HepG2 (cell line): Measurements from ENCODE around the gene RRP8. TPM values are rescaled to one million over a fixed set of nuclear protein-coding genes. Genes with fewer than 3 reads are reported as not detected.

Experiments
- FOXA1 ChIP-seq, 2 experiments: fragments of 450-650 bp in 1 of 2; sonication (generic) in 1 of 2; formaldehyde crosslinking in 1 of 2; IDR thresholded peaks; 2 replicates each; pipeline versions ENCODE4 v1.4.0 to v1.6.1; 2016 to 2020; ENCODE audit warnings: missing genetic modification reagents in 1 of 2
- MAX ChIP-seq: IDR thresholded peaks from 2 replicates; pipeline ENCODE4 v1.6.1; 2012; ENCODE audit warnings: inconsistent platforms
- MXI1 ChIP-seq: IDR thresholded peaks from 3 replicates; pipeline ENCODE4 v1.6.1; 2012; ENCODE audit warnings: low read depth, low read length, inconsistent platforms, borderline replicate concordance
- RAD51 ChIP-seq: fragments of 450-650 bp; IDR thresholded peaks from 2 replicates; pipeline ENCODE4 v1.6.1; 2016; ENCODE audit warnings: borderline replicate concordance
- SP4 ChIP-seq: sonication (generic); formaldehyde crosslinking; IDR thresholded peaks from 2 replicates; pipeline ENCODE4 v1.8.1; 2023; ENCODE audit warnings: mild to moderate bottlenecking, missing genetic modification reagents
- polyA plus RNA-seq, 8 experiments: library from polyadenylated mRNA; depleted of rRNA in 3 of 8; stranded (reverse) in 7 of 8; unstranded in 1 of 8; fragments of >200 nt; fragmentation: Illumina TruSeq in 4 of 8; extraction: Trizol in 4 of 8; gene quantifications; 2 replicates each; pipeline versions ENCODE4 v1.2.1 to v1.2.3, GENCODE V29; 2011 to 2016; ENCODE audit warnings: low read depth in 4 of 8, missing spikeins in 1 of 8, mixed read lengths in 1 of 8; ENCODE audit not compliant: insufficient read depth in 1 of 8
- total RNA-seq, 5 experiments: library from RNA; depleted of rRNA; stranded (reverse); fragments of >200 nt; fragmentation: Illumina TruSeq; extraction: Trizol; gene quantifications; 2 replicates each; pipeline ENCODE4 v1.2.3, GENCODE V29; 2016; ENCODE audit warnings: low read depth in 1 of 5
- TF ChIP-seq, protein P1 (sequence below): sonication (generic); formaldehyde crosslinking; IDR thresholded peaks from 2 replicates; pipeline ENCODE4 v1.8.0; 2022; ENCODE audit warnings: missing genetic modification reagents, mild to moderate bottlenecking, inconsistent platforms, borderline replicate concordance
- TF ChIP-seq, protein P2 (sequence below): sonication (generic); formaldehyde crosslinking; IDR thresholded peaks from 2 replicates; pipeline ENCODE4 v1.4.0; 2020; ENCODE audit warnings: missing genetic modification reagents

The RRP8 gene
- total and polyA plus RNA-seq, 2 of the 13 experiments (the other 11 are each of a cell fraction or from before 2014, with no cell fraction given): 7.2 to 21.6 TPM

- TF ChIP-seq MXI1: peak; percentile 38; the same call in 1 of the 3 replicates
- TF ChIP-seq, protein P1, sequence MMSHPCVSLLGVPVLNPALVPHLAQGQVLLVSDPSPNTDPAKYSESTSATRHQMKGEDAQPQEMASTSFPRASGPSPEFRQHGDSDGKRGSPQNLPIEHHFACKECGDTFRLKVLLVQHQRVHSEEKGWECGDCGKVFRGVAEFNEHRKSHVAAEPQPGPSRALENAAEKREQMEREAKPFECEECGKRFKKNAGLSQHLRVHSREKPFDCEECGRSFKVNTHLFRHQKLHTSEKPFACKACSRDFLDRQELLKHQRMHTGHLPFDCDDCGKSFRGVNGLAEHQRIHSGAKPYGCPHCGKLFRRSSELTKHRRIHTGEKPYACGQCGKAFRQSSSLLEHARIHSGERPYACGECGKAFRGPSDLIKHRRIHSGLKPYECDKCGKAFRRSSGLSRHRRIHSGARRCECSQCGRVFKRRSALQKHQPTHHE: no peak
- 0 out of 2 replicates have a peak, but pooled peaks have one; percentile 7 for TF ChIP-seq MAX
- no peak for TF ChIP-seq RAD51
- TF ChIP-seq FOXA1 (IDR thresholded peaks at IDR 0.05): no peak
- TF ChIP-seq FOXA1 (CRISPR knock-in tag; IDR thresholded peaks at IDR 0.05): 0 out of 2 replicates have a peak, but pooled peaks have one; percentile 15
- TF ChIP-seq, protein P2, sequence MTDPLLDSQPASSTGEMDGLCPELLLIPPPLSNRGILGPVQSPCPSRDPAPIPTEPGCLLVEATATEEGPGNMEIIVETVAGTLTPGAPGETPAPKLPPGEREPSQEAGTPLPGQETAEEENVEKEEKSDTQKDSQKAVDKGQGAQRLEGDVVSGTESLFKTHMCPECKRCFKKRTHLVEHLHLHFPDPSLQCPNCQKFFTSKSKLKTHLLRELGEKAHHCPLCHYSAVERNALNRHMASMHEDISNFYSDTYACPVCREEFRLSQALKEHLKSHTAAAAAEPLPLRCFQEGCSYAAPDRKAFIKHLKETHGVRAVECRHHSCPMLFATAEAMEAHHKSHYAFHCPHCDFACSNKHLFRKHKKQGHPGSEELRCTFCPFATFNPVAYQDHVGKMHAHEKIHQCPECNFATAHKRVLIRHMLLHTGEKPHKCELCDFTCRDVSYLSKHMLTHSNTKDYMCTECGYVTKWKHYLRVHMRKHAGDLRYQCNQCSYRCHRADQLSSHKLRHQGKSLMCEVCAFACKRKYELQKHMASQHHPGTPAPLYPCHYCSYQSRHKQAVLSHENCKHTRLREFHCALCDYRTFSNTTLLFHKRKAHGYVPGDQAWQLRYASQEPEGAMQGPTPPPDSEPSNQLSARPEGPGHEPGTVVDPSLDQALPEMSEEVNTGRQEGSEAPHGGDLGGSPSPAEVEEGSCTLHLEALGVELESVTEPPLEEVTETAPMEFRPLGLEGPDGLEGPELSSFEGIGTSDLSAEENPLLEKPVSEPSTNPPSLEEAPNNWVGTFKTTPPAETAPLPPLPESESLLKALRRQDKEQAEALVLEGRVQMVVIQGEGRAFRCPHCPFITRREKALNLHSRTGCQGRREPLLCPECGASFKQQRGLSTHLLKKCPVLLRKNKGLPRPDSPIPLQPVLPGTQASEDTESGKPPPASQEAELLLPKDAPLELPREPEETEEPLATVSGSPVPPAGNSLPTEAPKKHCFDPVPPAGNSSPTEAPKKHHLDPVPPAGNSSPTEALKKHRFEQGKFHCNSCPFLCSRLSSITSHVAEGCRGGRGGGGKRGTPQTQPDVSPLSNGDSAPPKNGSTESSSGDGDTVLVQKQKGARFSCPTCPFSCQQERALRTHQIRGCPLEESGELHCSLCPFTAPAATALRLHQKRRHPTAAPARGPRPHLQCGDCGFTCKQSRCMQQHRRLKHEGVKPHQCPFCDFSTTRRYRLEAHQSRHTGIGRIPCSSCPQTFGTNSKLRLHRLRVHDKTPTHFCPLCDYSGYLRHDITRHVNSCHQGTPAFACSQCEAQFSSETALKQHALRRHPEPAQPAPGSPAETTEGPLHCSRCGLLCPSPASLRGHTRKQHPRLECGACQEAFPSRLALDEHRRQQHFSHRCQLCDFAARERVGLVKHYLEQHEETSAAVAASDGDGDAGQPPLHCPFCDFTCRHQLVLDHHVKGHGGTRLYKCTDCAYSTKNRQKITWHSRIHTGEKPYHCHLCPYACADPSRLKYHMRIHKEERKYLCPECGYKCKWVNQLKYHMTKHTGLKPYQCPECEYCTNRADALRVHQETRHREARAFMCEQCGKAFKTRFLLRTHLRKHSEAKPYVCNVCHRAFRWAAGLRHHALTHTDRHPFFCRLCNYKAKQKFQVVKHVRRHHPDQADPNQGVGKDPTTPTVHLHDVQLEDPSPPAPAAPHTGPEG (CRISPR knock-in tag): 0 out of 2 replicates have a peak, but pooled peaks have one; percentile 17
- 0 out of 2 replicates have a peak, but pooled peaks have one; percentile 9 for TF ChIP-seq SP4 (CRISPR knock-in tag)
- TF ChIP-seq, all 625 proteins: peak for 13
Measured at GRCh38 chr11:6618117-6619003, 14.9 kb upstream of the RRP8 start (continued).
